ENCODE results near the gene UBN2.

- no peak for TF ChIP-seq CHD2 (IDR thresholded peaks at IDR 0.05; ENCODE audit: borderline replicate concordance, low read depth, low read length)
- TF ChIP-seq EZH2 (IDR thresholded peaks at IDR 0.05; ENCODE audit: borderline replicate concordance, control insufficient read depth, low read depth, low read length): no peak
- TF ChIP-seq CTCF (IDR thresholded peaks at IDR 0.05 in 2 of 3, conservative IDR thresholded peaks at IDR 0.05 in 1 of 3; ENCODE audit: control insufficient read depth in 2 of 3, extremely low read depth in 1 of 3, insufficient read depth in 1 of 3, low read depth in 3 of 3, low read length in 3 of 3): no peak
- TF ChIP-seq USF2 (IDR thresholded peaks at IDR 0.05; ENCODE audit: borderline replicate concordance, low read depth, low read length): no peak
- no peak for TF ChIP-seq REST (IDR thresholded peaks at IDR 0.05; ENCODE audit: low read depth, low read length)
- no peak for TF ChIP-seq SMARCA5 (IDR thresholded peaks at IDR 0.05)
- TF ChIP-seq POLR2AphosphoS5 (IDR thresholded peaks at IDR 0.05; ENCODE audit: low read length): no peak
- no peak for TF ChIP-seq ZNF274 (IDR thresholded peaks at IDR 0.05; ENCODE audit: insufficient read depth, insufficient read length)
- TF ChIP-seq CHD1 (IDR thresholded peaks at IDR 0.05; ENCODE audit: low read depth, low read length): no peak
- TF ChIP-seq MAX (IDR thresholded peaks at IDR 0.05; ENCODE audit: low read depth, low read length): no peak
- no peak for TF ChIP-seq FOS (IDR thresholded peaks at IDR 0.05; ENCODE audit: borderline replicate concordance, extremely low read depth, insufficient read length)
Observed at GRCh38 chr7:139242741-139243281, 11.8 kb downstream of the UBN2 start.
